Hepatocyte (in vitro differentiated cells): Measurements from ENCODE around the gene ZKSCAN1. TPM values are rescaled to one million over a fixed set of nuclear protein-coding genes. Genes with fewer than 3 reads are reported as not detected.
A peak's percentile ranks its signal among the peaks of the same experiment; 100 is the strongest.

ENCODE experiments used
- DNase-seq: peaks from one replicate; pipeline ENCODE4 v3.0.0-alpha.2; 2016; ENCODE audit warnings: low spot score
- H2AFZ ChIP-seq: fragments of 200-600 bp; sonication (generic); 2 replicates; pipeline ENCODE4 v1.6.0; 2016; ENCODE audit warnings: antibody characterized with exemption, mild to moderate bottlenecking
- H3K27ac ChIP-seq: fragments of 200-600 bp; sonication (generic); 2 replicates; pipeline ENCODE4 v1.5.1; 2016; ENCODE audit warnings: mild to moderate bottlenecking
- H3K27me3 ChIP-seq: fragments of 200-600 bp; sonication (generic); 2 replicates; pipeline ENCODE4 v1.6.1; 2016
- H3K36me3 ChIP-seq: fragments of 200-600 bp; sonication (generic); replicated peaks from 2 replicates; pipeline ENCODE4 v1.5.1; 2016; ENCODE audit warnings: low read depth; ENCODE audit not compliant: insufficient read depth
- H3K4me1 ChIP-seq: fragments of 200-600 bp; sonication (generic); 2 replicates; pipeline ENCODE4 v1.5.1; 2016; ENCODE audit warnings: mild to moderate bottlenecking, moderate library complexity; ENCODE audit not compliant: insufficient read depth
- H3K4me2 ChIP-seq: fragments of 200-600 bp; sonication (generic); 2 replicates; pipeline ENCODE4 v1.6.0; 2016
- H3K4me3 ChIP-seq: fragments of 200-600 bp; sonication (generic); 2 replicates; pipeline ENCODE4 v1.5.1; 2016; ENCODE audit warnings: mild to moderate bottlenecking
- H3K79me2 ChIP-seq: fragments of 200-600 bp; sonication (generic); 2 replicates; pipeline ENCODE4 v1.6.0; 2017; ENCODE audit warnings: mild to moderate bottlenecking
- H3K9me2 ChIP-seq: fragments of 200-600 bp; sonication (generic); replicated peaks from 2 replicates; pipeline ENCODE4 v1.6.0; 2017; ENCODE audit warnings: mild to moderate bottlenecking; ENCODE audit not compliant: insufficient read depth
- H3K9me3 ChIP-seq: fragments of 200-600 bp; sonication (generic); 2 replicates; pipeline ENCODE4 v1.5.1; 2016; ENCODE audit warnings: low read depth, mild to moderate bottlenecking
- H4K20me1 ChIP-seq: fragments of 200-600 bp; sonication (generic); 2 replicates; pipeline ENCODE4 v1.6.0; 2016; ENCODE audit warnings: mild to moderate bottlenecking; ENCODE audit not compliant: insufficient read depth, poor library complexity, severe bottlenecking
- CTCF ChIP-seq: fragments of 200-600 bp; sonication (generic); IDR thresholded peaks from 2 replicates; pipeline ENCODE4 v1.5.1; 2016; ENCODE audit warnings: antibody characterized with exemption, mild to moderate bottlenecking; ENCODE audit not compliant: poor library complexity
- EZH2 ChIP-seq: fragments of 200-600 bp; sonication (generic); IDR thresholded peaks from 2 replicates; pipeline ENCODE4 v1.6.1; 2016; ENCODE audit warnings: antibody characterized with exemption, mild to moderate bottlenecking, borderline replicate concordance
- EZH2phosphoT487 ChIP-seq: fragments of 200-600 bp; sonication (generic); IDR thresholded peaks from one replicate; pipeline ENCODE4 v1.6.1; 2018; ENCODE audit warnings: antibody characterized with exemption, mild to moderate bottlenecking, low read depth, moderate library complexity; ENCODE audit not compliant: unreplicated experiment, severe bottlenecking
- WGBS: methylation state at CpG from one replicate; pipeline ENCODE4 v1.1.6; 2016; ENCODE audit warnings: low lambda C conversion rate; ENCODE audit errors: missing lambda C conversion rate; 5-methylcytosine and 5-hydroxymethylcytosine counted together
- polyA plus RNA-seq: library from polyadenylated mRNA; unstranded; fragments of >200 nt; fragmentation: Nextera tagmentation; extraction: Ambion mirVana; gene quantifications from 2 replicates; pipeline ENCODE4 v1.2.1, GENCODE V29; 2016
- total RNA-seq: library from RNA; depleted of rRNA; stranded (reverse); fragments of >200 nt; gene quantifications from 2 replicates; pipeline ENCODE4 v1.2.3, GENCODE V29; 2014

Gene ZKSCAN1
- total and polyA plus RNA-seq, 2 experiments from 2014 or later = 27.0 to 44.0 TPM

- H3K4me1 ChIP-seq = peaks cover 30% of the 10 kb centered on the region
- H3K27me3 ChIP-seq = no peaks in the 10 kb centered on the region
- H3K4me3 ChIP-seq = no peak overlapping the region
- TF ChIP-seq EZH2phosphoT487 = no peak
- no peak for TF ChIP-seq CTCF
- TF ChIP-seq EZH2 = no peak
- DNase-seq = no peak
- 90% methylated on average over 12 of the region's 13 CpGs for WGBS
- no peaks in the 10 kb centered on the region for H3K79me2 ChIP-seq
- H3K36me3 ChIP-seq = no peaks in the 10 kb centered on the region
- H3K9me2 ChIP-seq = no peaks in the 10 kb centered on the region
- no peak overlapping the region for H2AFZ ChIP-seq
- H3K9me3 ChIP-seq = no peaks in the 10 kb centered on the region
- H3K4me2 ChIP-seq = no peak overlapping the region
- peak overlapping the region; percentile 20 for H3K27ac ChIP-seq
- H4K20me1 ChIP-seq = no peaks in the 10 kb centered on the region
Observed at GRCh38 chr7:100000239-100000638, 15.2 kb upstream of the ZKSCAN1 start.

GRCh38 chr7:100003711-100004661, 11.4 kb upstream of the ZKSCAN1 start:
- Histone ChIP-seq H3K36me3 (no peaks in the 10 kb centered on the region), H3K9me3 (no peaks in the 10 kb centered on the region), H4K20me1 (no peaks in the 10 kb centered on the region), H3K4me2 (peak overlapping the region; percentile 55), H2AFZ (no peak overlapping the region), H3K9me2 (no peaks in the 10 kb centered on the region), H3K79me2 (no peaks in the 10 kb centered on the region), H3K4me3 (no peak overlapping the region), H3K27ac (peak overlapping the region; percentile 59), H3K4me1 (peaks cover 19% of the 10 kb centered on the region), H3K27me3 (no peaks in the 10 kb centered on the region)
- TF ChIP-seq EZH2phosphoT487 = no peak
- TF ChIP-seq EZH2 = no peak
- TF ChIP-seq CTCF = no peak
- WGBS = 53% methylated on average over 14 of the region's 14 CpGs
- peak; percentile 79 for DNase-seq

GRCh38 chr7:100007887-100008286, 7.5 kb upstream of the ZKSCAN1 start:
- Histone ChIP-seq H3K27ac (no peak overlapping the region), H3K36me3 (no peaks in the 10 kb centered on the region), H4K20me1 (no peaks in the 10 kb centered on the region), H3K4me2 (no peak overlapping the region), H3K9me2 (no peaks in the 10 kb centered on the region), H3K9me3 (no peaks in the 10 kb centered on the region), H3K79me2 (no peaks in the 10 kb centered on the region), H2AFZ (no peak overlapping the region), H3K4me3 (no peak overlapping the region), H3K4me1 (peaks cover 19% of the 10 kb centered on the region), H3K27me3 (no peaks in the 10 kb centered on the region)
- no peak for TF ChIP-seq EZH2
- TF ChIP-seq EZH2phosphoT487 = no peak
- TF ChIP-seq CTCF = no peak
- DNase-seq = no peak
- WGBS = 72% methylated on average over 3 of the region's 3 CpGs
